HUES64 (cell line): ENCODE results near the gene KANK3.

Source experiments
- H3K27ac ChIP-seq: 2 replicates; pipeline ENCODE4 v1.7.0; 2013; ENCODE audit warnings: low read depth, low read length, inconsistent platforms
- H3K27me3 ChIP-seq: 2 replicates; pipeline ENCODE4 v1.6.1; 2013; ENCODE audit warnings: mild to moderate bottlenecking, low read length; ENCODE audit not compliant: insufficient read depth
- H3K36me3 ChIP-seq: 2 replicates; pipeline ENCODE4 v1.6.1; 2013; ENCODE audit warnings: mild to moderate bottlenecking, low read length; ENCODE audit not compliant: insufficient read depth
- H3K4me1 ChIP-seq: 2 replicates; pipeline ENCODE4 v1.6.1; 2013; ENCODE audit warnings: mild to moderate bottlenecking, low read length, moderate library complexity; ENCODE audit not compliant: insufficient read depth
- H3K4me3 ChIP-seq: 2 replicates; pipeline ENCODE4 v1.5.1; 2013; ENCODE audit warnings: mild to moderate bottlenecking, low read length, moderate library complexity
- H3K9ac ChIP-seq: 2 replicates; pipeline ENCODE4 v1.6.1; 2013; ENCODE audit warnings: mild to moderate bottlenecking, low read depth, low read length
- H3K9me3 ChIP-seq: 2 replicates; pipeline ENCODE4 v1.6.1; 2013; ENCODE audit warnings: low read depth, low read length; ENCODE audit not compliant: insufficient read depth
- WGBS: fragments of 150-250, 120-280 bp; methylation state at CpG from one replicate; pipeline ENCODE4 v1.1.7; 2013; ENCODE audit warnings: missing lambda C conversion rate; 5-methylcytosine and 5-hydroxymethylcytosine counted together

KANK3 gene

DNA sequence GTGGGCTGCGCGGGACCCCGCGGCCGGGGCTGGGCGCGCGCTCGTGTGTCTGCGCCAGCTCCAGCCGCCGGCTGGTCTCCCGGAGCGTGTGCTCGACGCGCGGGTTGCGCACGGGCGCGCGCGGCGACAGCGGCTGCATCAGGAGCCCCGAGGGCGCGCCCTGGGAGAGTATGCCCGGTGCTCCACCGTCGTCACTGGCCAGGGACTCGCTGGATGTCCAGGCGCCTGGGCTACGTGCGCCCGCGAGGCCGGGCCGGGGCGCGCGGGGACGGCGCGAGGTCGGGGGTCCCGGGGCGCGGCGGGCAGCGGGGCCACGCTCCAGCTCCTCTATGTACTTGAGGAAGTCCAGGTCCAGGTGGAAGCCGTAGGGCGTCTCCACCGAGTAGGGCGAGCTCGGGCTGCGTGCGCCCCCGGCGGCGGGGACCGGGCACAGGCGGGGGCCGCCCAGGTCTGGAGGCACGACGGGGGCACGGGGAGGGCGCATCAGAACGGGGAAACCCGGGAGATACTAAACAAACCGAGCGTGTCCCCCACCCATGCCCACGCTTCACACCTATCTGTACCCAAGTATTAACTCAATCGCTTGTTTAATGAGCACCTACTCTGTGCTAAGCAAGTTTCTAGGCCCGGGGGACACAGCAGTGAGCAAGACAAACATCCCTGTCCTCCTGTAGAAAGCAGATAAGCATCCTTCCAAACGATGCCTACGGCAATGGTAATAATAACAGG, 7.6 kb downstream of the KANK3 start:
- Histone ChIP-seq H3K36me3 (no peaks in the 10 kb centered on the region), H3K4me1 (no peaks in the 10 kb centered on the region), H3K27me3 (peaks cover 63% of the 10 kb centered on the region), H3K4me3 (peak overlapping the region; percentile 58), H3K9ac (no peak overlapping the region), H3K27ac (no peak overlapping the region), H3K9me3 (no peaks in the 10 kb centered on the region)
- WGBS = 6% methylated on average over 79 of the region's 79 CpGs

DNA sequence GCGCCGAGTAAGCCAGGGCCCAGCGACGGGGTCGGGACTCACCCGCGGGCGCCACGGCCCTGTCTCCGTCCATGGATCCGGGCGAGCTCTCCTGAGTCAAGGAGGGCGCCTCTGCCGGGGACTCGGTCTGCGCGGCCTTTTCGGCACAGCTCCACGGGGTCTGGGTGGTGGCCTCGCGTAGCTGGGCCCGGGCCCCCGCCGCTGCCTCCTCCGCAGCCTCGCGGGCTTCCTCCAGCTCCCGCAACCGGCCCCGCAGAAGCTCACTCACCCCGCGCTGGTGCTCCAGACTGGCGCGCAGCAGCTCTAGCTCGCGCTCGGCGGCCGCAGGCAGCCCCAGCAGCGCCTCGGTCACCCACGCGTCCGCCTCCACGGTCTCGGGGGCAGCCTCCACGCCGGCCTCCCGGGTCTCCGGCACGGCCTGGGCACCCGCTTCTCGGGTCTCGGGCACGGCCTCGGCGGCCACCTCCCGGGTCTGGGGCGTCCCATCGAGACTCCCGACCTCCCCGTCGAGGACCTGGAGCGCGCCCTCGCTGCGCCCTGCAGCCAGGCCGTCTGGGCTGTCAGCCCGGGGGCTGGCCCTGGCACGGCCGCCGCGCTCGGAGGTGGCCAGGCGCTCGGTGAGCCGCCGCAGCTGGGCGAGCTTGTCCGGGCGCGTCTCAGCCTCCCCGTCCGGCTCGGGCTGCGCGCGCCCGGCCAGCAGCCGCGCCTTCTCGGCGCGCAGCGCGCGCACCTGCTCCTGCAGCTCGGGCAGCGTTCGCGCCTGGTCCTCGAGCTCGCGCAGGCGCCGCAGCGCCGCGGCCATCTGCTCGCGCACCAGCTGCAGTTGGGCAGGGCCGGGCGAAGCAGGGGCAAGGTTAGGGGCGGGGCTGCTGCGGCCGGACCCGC, 8.4 kb downstream of the KANK3 start:
- 2% methylated on average over 117 of the region's 117 CpGs for WGBS
- peaks cover 59% of the 10 kb centered on the region for H3K27me3 ChIP-seq
- H3K36me3 ChIP-seq = no peaks in the 10 kb centered on the region
- no peaks in the 10 kb centered on the region for H3K9me3 ChIP-seq
- no peak overlapping the region for H3K27ac ChIP-seq
- H3K4me3 ChIP-seq = peak overlapping the region; percentile 58
- no peaks in the 10 kb centered on the region for H3K4me1 ChIP-seq
- H3K9ac ChIP-seq = peak overlapping the region; percentile 30; the same call in 1 of the 2 replicates

DNA sequence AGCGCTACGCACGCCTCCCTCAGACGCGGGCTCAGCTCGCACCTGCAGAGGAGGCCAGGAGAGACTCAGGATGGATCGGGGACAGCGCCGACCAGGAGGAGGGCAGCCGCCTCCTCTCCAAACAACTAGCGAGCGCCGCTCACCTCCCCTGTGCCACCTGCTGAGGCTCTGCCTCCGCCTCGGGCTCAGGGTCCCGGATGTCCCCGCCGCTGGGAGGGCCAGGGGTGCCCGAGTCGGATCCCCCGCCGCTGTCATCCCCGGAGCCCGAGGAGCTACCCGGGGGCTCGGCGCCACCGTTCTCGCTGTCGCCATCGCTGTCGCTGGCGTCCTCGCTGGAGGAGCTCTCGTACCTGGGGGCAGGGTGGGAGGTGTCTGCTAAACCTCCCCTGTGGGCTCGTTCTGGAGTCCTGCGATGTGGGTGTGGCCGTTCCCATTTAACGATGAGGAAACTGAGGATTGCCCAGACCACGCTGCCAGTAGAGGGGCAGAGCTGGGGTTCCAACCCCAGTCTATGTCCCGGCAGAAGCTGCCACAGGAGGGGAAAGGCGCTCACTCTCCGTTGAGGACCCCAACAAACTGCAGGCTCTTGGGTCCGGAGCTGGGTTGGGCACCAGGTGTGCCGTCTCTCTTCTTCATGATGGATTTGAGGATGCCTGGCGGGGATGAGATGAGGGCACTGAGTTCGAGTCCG, 9.2 kb downstream of the KANK3 start:
- Histone ChIP-seq H3K36me3 (no peaks in the 10 kb centered on the region), H3K4me3 (peak overlapping the region; percentile 58), H3K9me3 (no peaks in the 10 kb centered on the region), H3K27me3 (peaks cover 59% of the 10 kb centered on the region), H3K4me1 (no peaks in the 10 kb centered on the region), H3K27ac (no peak overlapping the region), H3K9ac (no peak overlapping the region; the same call in 1 of the 2 replicates)
- 6% methylated on average over 48 of the region's 48 CpGs for WGBS

DNA sequence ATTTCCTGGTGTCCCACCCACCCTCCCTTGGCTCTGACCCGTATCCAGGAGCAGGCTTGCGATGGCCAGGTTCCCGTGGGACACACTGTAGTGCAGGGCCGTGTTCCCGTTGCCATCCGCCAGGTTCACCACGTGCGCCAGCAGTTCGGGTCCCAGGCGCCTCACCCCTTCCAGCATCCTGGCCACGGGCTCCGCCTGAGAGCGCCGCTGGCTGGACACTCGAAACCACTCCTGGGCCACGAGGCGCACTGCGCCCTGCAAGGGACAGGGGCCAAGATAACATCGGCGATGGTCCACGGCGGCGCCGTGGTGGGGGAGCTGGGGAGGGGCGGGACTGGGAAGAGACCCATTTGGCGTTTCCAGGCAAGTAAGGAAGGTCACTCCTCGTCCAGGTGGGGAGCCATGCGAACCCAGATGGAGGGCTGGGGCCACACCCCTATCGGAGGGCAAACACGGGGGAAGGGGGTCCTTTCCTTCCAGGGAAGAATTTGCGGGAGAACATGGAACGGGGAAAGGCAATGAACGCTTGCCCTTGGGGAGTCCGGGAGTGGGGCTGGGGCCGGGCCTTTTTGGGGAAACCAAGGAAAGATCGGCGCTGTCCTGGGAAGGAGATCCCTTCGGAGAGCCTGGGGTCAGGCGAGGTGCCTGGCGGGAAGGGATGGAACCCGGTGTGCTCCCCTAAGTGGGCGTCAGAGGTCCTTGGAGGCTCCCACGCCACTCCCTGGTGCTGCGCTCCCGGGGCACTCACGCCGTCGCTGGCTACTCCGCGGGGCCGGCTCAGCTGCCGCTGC, 9.9 kb downstream of the KANK3 start:
- H3K27ac ChIP-seq = no peak overlapping the region
- 20% methylated on average over 52 of the region's 52 CpGs for WGBS
- no peak overlapping the region for H3K9ac ChIP-seq
- no peaks in the 10 kb centered on the region for H3K4me1 ChIP-seq
- no peaks in the 10 kb centered on the region for H3K9me3 ChIP-seq
- peak overlapping the region; percentile 58 for H3K4me3 ChIP-seq
- H3K36me3 ChIP-seq = no peaks in the 10 kb centered on the region
- H3K27me3 ChIP-seq = peaks cover 59% of the 10 kb centered on the region

DNA sequence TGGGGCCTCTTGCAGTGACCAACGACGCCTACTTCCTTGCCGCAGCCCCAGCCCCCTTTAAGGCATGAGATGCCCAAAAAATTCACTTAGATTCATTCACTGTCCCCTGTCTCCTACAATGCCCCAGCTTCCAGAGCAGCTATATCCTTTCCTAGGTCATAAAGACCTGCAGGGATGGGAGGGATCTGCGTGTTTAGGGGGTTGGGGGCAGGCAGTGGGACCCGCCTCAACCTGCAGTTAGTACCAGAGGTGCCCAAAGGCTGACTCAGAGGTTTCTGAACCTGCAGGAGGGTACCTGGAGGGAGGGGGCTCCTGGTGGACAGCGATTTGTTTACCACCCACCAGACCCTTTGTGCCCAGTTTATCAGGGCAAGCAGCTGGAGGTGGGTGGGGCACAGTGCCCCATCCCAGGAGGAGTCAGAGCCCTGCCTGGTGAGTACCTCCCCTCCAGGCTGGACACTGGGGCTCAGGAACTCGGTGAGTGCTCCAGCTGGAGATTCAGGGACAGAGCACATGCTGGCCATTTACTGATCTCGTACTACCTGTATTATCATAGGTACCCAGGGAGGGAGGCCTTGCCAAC, 11.7 kb downstream of the KANK3 start:
- WGBS = 83% methylated on average over 8 of the region's 8 CpGs
- H3K27me3 ChIP-seq = peaks cover 51% of the 10 kb centered on the region
- no peak overlapping the region for H3K27ac ChIP-seq
- H3K36me3 ChIP-seq = no peaks in the 10 kb centered on the region
- H3K9me3 ChIP-seq = no peaks in the 10 kb centered on the region
- no peaks in the 10 kb centered on the region for H3K4me1 ChIP-seq
- H3K4me3 ChIP-seq = no peak overlapping the region
- H3K9ac ChIP-seq = no peak overlapping the region

DNA sequence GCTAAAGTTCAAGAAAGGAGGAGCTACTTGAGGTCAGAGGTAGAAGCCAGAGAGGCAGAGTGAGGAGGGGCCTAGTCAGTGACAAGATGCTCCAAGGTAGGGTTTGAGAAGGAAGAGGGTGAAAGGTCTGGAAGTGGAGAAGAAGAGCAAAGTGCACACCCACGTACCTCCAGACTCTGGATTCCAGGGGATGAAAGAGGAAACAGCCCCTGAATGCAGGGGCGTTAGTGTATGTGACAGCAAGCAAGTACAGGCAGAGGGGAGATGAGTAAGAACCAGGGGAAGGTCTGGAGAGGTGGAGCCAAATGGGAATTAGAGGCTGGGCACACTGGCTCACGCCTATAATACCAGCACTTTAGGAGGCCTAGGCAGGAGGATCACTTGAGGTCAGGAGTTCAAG, 13.1 kb downstream of the KANK3 start:
- H3K4me1 ChIP-seq = no peaks in the 10 kb centered on the region
- H3K9me3 ChIP-seq = no peaks in the 10 kb centered on the region
- H3K27ac ChIP-seq = no peak overlapping the region
- 71% methylated on average over 3 of the region's 3 CpGs for WGBS
- no peak overlapping the region for H3K4me3 ChIP-seq
- peaks cover 38% of the 10 kb centered on the region for H3K27me3 ChIP-seq
- no peak overlapping the region for H3K9ac ChIP-seq
- no peaks in the 10 kb centered on the region for H3K36me3 ChIP-seq

DNA sequence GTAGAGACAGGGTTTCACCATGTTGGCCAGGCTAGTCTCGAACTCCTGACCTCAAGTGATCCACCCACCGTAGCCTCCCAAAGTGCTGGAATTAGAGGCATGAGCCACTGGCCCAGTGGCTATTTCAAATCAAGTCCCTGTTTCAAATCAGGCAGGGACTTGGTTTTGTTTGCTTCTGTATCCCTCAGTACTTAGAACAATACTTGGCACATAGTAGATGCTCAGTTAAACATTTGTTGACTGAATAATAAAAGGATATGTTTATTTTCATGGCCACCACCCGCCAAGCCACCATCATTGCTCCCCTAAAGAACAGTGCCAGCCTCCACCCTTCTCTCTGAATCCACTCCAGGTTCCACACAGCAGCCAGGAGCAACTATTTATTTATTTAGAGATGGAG, 17.6 kb downstream of the KANK3 start:
- Histone ChIP-seq H3K4me3 (no peak overlapping the region), H3K27me3 (no peaks in the 10 kb centered on the region), H3K4me1 (0 out of 2 replicates have a peak, but pooled peaks cover 3% of the 10 kb centered on the region), H3K36me3 (peaks cover 20% of the 10 kb centered on the region), H3K27ac (no peak overlapping the region), H3K9ac (no peak overlapping the region), H3K9me3 (no peaks in the 10 kb centered on the region)
- WGBS = 97% methylated on average over 3 of the region's 3 CpGs

DNA sequence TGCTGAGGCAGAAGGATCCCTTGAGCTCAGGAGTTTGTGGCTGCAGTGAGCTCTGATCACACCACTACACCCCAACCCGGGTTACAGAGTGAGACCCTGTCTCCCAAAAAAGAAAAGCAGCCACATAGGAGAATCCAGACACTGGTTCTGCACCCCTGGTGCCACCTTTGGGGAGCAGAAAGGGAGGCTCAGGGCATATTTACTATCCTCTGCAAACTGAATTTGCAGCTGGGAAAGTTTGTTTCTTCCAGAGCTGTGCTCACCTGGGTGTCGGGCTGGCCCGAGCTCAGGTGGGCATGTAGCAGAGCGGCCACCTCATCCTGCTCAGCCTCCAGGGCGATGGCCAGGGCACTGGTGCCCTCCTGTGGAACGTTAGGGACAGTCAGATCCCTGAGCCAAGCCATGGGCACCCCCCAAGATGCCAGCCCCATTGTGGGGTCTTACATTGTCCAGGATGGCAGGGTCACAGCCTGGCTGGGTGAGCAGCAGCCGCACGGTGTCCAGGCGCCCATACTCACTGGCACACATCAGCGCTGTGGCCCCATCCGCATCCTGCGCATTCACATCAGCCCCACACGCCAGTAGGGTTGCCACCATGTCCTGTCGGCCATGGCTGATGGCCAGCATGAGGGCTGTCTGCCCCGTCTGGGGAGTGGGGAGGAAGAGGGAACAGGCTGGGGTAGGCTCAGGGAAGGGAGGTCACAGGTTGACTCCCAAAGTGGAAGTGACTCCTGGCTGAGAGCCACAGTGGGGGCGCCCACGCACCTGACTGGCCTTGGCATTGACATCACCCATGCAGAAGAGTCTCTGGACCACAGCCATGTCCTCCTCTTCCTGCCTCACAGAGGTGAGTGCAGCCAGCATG, 18.6 kb downstream of the KANK3 start:
- Histone ChIP-seq H3K36me3 (peaks cover 20% of the 10 kb centered on the region), H3K27ac (no peak overlapping the region), H3K4me1 (peaks cover 8% of the 10 kb centered on the region), H3K9ac (no peak overlapping the region), H3K4me3 (no peak overlapping the region), H3K27me3 (no peaks in the 10 kb centered on the region), H3K9me3 (no peaks in the 10 kb centered on the region)
- 82% methylated on average over 17 of the region's 17 CpGs for WGBS

DNA sequence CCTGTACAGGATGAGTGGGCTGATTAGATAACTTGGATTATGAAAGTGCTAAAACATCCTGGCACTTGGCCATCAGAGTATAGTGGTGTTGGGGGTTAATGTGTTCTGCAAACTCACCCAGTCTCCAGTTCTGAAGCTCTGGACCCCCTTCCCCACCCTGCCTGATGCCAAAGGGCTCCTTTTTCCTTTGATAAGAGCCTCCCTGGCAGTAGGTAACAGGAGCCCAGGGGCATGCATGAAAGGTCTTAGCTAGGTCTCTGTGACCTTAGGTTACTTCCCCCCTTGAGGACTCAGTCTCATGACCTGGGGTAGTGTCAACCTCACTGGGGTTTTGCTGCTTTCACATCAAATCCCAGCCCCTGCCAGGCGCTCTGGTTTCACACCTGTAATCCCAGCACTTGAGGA, 19.3 kb downstream of the KANK3 start:
- Histone ChIP-seq H3K4me1 (peaks cover 8% of the 10 kb centered on the region), H3K27me3 (no peaks in the 10 kb centered on the region), H3K9me3 (no peaks in the 10 kb centered on the region), H3K36me3 (peaks cover 20% of the 10 kb centered on the region), H3K27ac (no peak overlapping the region; the same call in 1 of the 2 replicates), H3K9ac (0 out of 2 replicates have a peak overlapping the region, but pooled peaks have one; percentile 17), H3K4me3 (no peak overlapping the region)
- 86% methylated on average over 1 of the region's 1 CpG for WGBS

DNA sequence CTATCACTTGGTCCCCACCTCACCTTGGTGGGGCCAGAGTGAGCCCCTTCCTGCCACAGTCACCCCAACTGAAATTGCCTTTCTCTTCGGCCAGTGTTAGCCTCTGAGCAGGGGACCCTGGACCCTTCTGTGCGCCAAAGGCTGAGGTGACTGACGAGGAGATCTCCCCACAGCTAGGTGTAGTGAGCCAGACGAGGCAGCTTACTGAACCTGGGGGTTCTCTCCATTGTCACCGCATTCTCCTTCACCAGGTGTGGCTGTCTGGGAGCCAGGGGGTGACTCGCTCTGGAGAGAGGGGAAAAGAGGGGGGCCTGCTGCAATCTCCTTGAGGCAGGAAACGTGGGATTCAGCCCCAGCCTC, 20.4 kb downstream of the KANK3 start:
- Histone ChIP-seq H3K27me3 (no peaks in the 10 kb centered on the region), H3K9me3 (no peaks in the 10 kb centered on the region), H3K4me3 (peak overlapping the region; percentile 87), H3K9ac (peak overlapping the region; percentile 100), H3K4me1 (peaks cover 8% of the 10 kb centered on the region), H3K27ac (peak overlapping the region; percentile 85), H3K36me3 (peaks cover 20% of the 10 kb centered on the region)
- WGBS = 81% methylated on average over 7 of the region's 7 CpGs
